Right lobe of liver (tissue), 6 donors: ENCODE measurements around the gene ITPKB. TPM values are rescaled to one million over a fixed set of nuclear protein-coding genes. Genes with fewer than 3 reads are reported as not detected.

Experiments
- ATAC-seq, 4 donors: fragments of 200-7000 bp; cut with Tn5 transposase; one replicate each; pipeline ENCODE4 v1.9.1; 2020; ENCODE audit warnings: mild to moderate bottlenecking in 4 of 4, moderate library complexity in 4 of 4
- DNase-seq, 3 donors: peaks; one replicate each; pipeline ENCODE4 v3.0.0-alpha.2; 2020
- H3K27ac ChIP-seq, 3 donors: fragments of 200-600 bp; one replicate each; pipeline ENCODE4 v1.8.0; 2022
- H3K27me3 ChIP-seq, 2 donors: fragments of 200-600 bp; one replicate each; pipeline ENCODE4 v1.8.0; 2022
- H3K36me3 ChIP-seq, 4 donors: fragments of 200-600 bp; sonication (generic) in 1 of 4; one replicate each; pipeline versions ENCODE4 v1.5.1 to v1.8.0; 2017 to 2022; ENCODE audit warnings: control low read depth in 1 of 4
- H3K4me1 ChIP-seq, 4 donors: fragments of 200-600 bp; sonication (generic) in 1 of 4; one replicate each; pipeline versions ENCODE4 v1.5.1 to v1.8.0; 2017 to 2022; ENCODE audit warnings: control low read depth in 1 of 4
- H3K4me3 ChIP-seq, 3 donors: fragments of 200-600 bp; one replicate each; pipeline ENCODE4 v1.8.0; 2022
- H3K9me3 ChIP-seq, 4 donors: fragments of 200-600 bp; sonication (generic) in 1 of 4; one replicate each; pipeline versions ENCODE4 v1.5.1 to v1.8.0; 2017 to 2022; ENCODE audit warnings: control low read depth in 1 of 4
- CTCF ChIP-seq, 4 donors: fragments of 200-600 bp in 3 of 4; fragments of 450-650 bp in 1 of 4; IDR thresholded peaks; one replicate each; pipeline versions ENCODE4 v1.5.1 to v1.8.0; 2016 to 2022; ENCODE audit warnings: antibody characterized with exemption in 4 of 4, mild to moderate bottlenecking in 2 of 4
- POLR2A ChIP-seq: fragments of 450-650 bp; IDR thresholded peaks from one replicate; pipeline ENCODE4 v1.6.1; 2017; ENCODE audit warnings: antibody characterized with exemption, mild to moderate bottlenecking
- WGBS: methylation state at CpG from one replicate; pipeline ENCODE4 v1.1.6; 2018; ENCODE audit warnings: low coverage, low lambda C conversion rate; ENCODE audit not compliant: insufficient coverage; ENCODE audit errors: missing lambda C conversion rate; 5-methylcytosine and 5-hydroxymethylcytosine counted together
- intact Hi-C, 2 donors: fragments of 100-400 bp; cut with DNase I; formaldehyde crosslinking; loops; one replicate each; pipeline versions ENCODE4 v1.11.2 to v1.14.1; 2022
- total RNA-seq, 6 experiments: library from RNA; depleted of rRNA in 2 of 6; stranded (reverse); fragments of >200 nt in 2 of 6; fragmentation: NEBNext Ultra II Directional in 3 of 6; extraction: Animal tissue kit (Norgen Biotek cat#: 25700) in 3 of 6; gene quantifications; one replicate each; pipeline versions ENCODE4 v1.1.0 to v1.2.4, GENCODE V29; 2016 to 2023
- donor health status: DM: no; HTN: yes; CAD: no.
- donor health status: DM: no; HTN: no; CAD: no.
- donor health status: DM: no; HTN: no; CAD: no.
- donor health status: DM: no; HTN: yes; CAD: no.
- donor health status: DM: no; HTN: yes; CAD: no.

The ITPKB gene
- total RNA-seq, 6 experiments from 2014 or later = 2.1 to 4.1 (median 3.4) TPM

- Histone ChIP-seq H3K36me3 (no peaks in the 10 kb centered on the region), H3K27ac (no peak overlapping the region), H3K27me3 (no peaks in the 10 kb centered on the region), H3K9me3 (no peaks in the 10 kb centered on the region), H3K4me1 (no peaks in the 10 kb centered on the region), H3K4me3 (no peak overlapping the region)
- intact Hi-C loops = no loop called here
- DNase-seq = peak in 1 of 3 donors; percentile 32
- no peak for TF ChIP-seq CTCF (IDR thresholded peaks at IDR 0.05)
- no peak for ATAC-seq
- WGBS = 65% methylated on average over 8 of the region's 11 CpGs
Measured at GRCh38 chr1:226719596-226720387, 19.3 kb downstream of the ITPKB start.

GRCh38 chr1:226717256-226717909 is 21.7 kb downstream of the ITPKB start:
- no peaks in the 10 kb centered on the region for H3K36me3 ChIP-seq

GRCh38 chr1:226716577-226716976 is 22.5 kb downstream of the ITPKB start:
- TF ChIP-seq POLR2A (no peak), CTCF (IDR thresholded peaks at IDR 0.05) (no peak)
- ATAC-seq = no peak
- no peaks in the 10 kb centered on the region for H3K27me3 ChIP-seq
- H3K36me3 ChIP-seq = no peaks in the 10 kb centered on the region
- H3K27ac ChIP-seq = no peak overlapping the region
- H3K4me3 ChIP-seq = no peak overlapping the region
- no peaks in the 10 kb centered on the region for H3K9me3 ChIP-seq
- no peak for DNase-seq
- WGBS = 67% methylated on average over 3 of the region's 3 CpGs
- intact Hi-C loops = no loop called here
- no peaks in the 10 kb centered on the region for H3K4me1 ChIP-seq

More at GRCh38 chr1:226717256-226717909, 21.7 kb downstream of the ITPKB start:
- TF ChIP-seq POLR2A = no peak
- no peak for TF ChIP-seq CTCF (IDR thresholded peaks at IDR 0.05)
- Histone ChIP-seq H3K9me3 (no peaks in the 10 kb centered on the region), H3K4me3 (no peak overlapping the region), H3K27ac (no peak overlapping the region), H3K4me1 (no peaks in the 10 kb centered on the region), H3K27me3 (no peaks in the 10 kb centered on the region)
- ATAC-seq (peak; percentile 63 to 84 (median 72)), DNase-seq (peak in 1 of 3 donors; percentile 53)
- 53% methylated on average over 4 of the region's 11 CpGs for WGBS
- intact Hi-C loops = no loop called here

- Histone ChIP-seq H3K27ac (no peak overlapping the region), H3K36me3 (no peaks in the 10 kb centered on the region), H3K4me1 (peaks cover 0 to 3% (median 0%) of the 10 kb centered on the region in 4 donors), H3K9me3 (no peaks in the 10 kb centered on the region), H3K27me3 (no peaks in the 10 kb centered on the region), H3K4me3 (no peak overlapping the region)
- DNase-seq = no peak
- intact Hi-C loops = no loop called here
- TF ChIP-seq CTCF (IDR thresholded peaks at IDR 0.05) (no peak), POLR2A (no peak)
- ATAC-seq = no peak
Measured at GRCh38 chr1:226714148-226714547, 24.9 kb downstream of the ITPKB start.
